Measurements from ENCODE around the gene MCCD1.

GRCh38 chr6:31531162-31531561 lies 2.4 kb downstream of the MCCD1 start:
- TF ChIP-seq EZH2phosphoT487 (IDR thresholded peaks at IDR 0.05; ENCODE audit: insufficient read depth, low read depth) (no peak), EZH2 (IDR thresholded peaks at IDR 0.05; ENCODE audit: insufficient read depth, poor library complexity, severe bottlenecking) (no peak)
